Adipocyte (in vitro differentiated cells): ENCODE measurements around the gene POLE.

Experiments
- DNase-seq: peaks from one replicate; pipeline ENCODE4 v3.0.0-alpha.2; 2015; ENCODE audit warnings: low read depth
- H3K27me3 ChIP-seq: replicated peaks from 2 replicates; pipeline ENCODE4 v1.7.0; 2013; ENCODE audit warnings: mild to moderate bottlenecking, low read length, moderate library complexity; ENCODE audit not compliant: control insufficient read depth, insufficient read depth
- H3K36me3 ChIP-seq: 2 replicates; pipeline ENCODE4 v1.7.0; 2013; ENCODE audit warnings: low read length, mild to moderate bottlenecking, moderate library complexity; ENCODE audit not compliant: control insufficient read depth, insufficient read depth, severe bottlenecking
- H3K4me1 ChIP-seq: 2 replicates; pipeline ENCODE4 v1.7.0; 2013; ENCODE audit warnings: mild to moderate bottlenecking, low read length, moderate library complexity; ENCODE audit not compliant: control insufficient read depth, insufficient read depth
- H3K4me3 ChIP-seq: 2 replicates; pipeline ENCODE4 v1.7.0; 2013; ENCODE audit warnings: mild to moderate bottlenecking, low read length, moderate library complexity
- H3K9ac ChIP-seq: 2 replicates; pipeline ENCODE4 v1.7.0; 2013; ENCODE audit warnings: mild to moderate bottlenecking, low read length, moderate library complexity
- H3K9me3 ChIP-seq: 2 replicates; pipeline ENCODE4 v1.7.0; 2013; ENCODE audit warnings: mild to moderate bottlenecking, low read length, moderate library complexity; ENCODE audit not compliant: control insufficient read depth

Gene POLE

DNA sequence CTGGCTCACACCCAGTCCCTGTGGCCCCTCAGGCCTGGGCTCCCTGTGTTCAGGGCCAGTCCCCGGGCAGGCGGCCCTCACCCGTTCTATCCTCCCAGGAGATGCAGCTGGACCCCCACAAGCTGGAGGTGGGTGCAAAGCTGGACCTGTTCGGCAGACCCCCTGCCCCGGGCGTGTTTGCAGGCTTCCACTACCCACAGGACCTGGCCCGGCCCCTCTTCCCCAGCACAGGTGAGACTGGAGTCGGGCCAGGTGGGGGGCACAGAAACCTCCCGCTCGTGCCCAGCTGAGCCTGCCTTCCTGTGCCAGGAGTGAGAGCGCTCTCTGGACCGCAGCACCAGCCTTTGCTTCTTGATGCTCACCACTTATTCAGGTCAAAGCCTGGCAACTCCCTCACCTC is 110.4 kb downstream of the POLE start:
- Histone ChIP-seq H3K9me3 (no peaks in the 10 kb centered on the region), H3K9ac (no peak overlapping the region), H3K27me3 (no peaks in the 10 kb centered on the region), H3K36me3 (peaks cover 8% of the 10 kb centered on the region), H3K4me3 (no peak overlapping the region), H3K4me1 (no peaks in the 10 kb centered on the region)
- DNase-seq: no peak

DNA sequence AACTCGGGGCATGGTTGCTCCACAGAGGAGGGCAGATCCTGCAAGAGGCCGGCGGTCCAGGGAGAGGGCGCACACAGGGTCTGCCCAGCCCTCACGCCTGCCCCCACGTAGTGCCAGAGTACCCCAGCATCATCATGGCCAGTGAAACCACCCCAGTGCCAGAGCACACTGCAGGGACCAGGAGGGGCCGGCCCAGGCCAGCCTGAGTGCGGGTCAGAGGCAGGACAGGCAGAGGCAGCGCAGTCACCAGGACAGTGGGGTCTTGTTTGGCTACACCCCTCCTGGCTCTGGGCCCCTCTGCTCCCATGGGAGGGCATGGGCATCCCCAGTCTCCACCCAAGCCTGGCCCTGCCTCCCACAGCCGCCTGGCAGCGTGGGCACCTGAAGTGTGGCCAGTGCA is 111.5 kb downstream of the POLE start:
- Histone ChIP-seq H3K27me3 (no peaks in the 10 kb centered on the region), H3K36me3 (peaks cover 2% of the 10 kb centered on the region), H3K4me1 (no peaks in the 10 kb centered on the region), H3K4me3 (no peak overlapping the region), H3K9ac (no peak overlapping the region), H3K9me3 (no peaks in the 10 kb centered on the region)
- no peak for DNase-seq

- no peak for DNase-seq
- Histone ChIP-seq H3K27me3 (no peaks in the 10 kb centered on the region), H3K9ac (no peak overlapping the region), H3K4me1 (no peaks in the 10 kb centered on the region), H3K4me3 (no peak overlapping the region), H3K9me3 (no peaks in the 10 kb centered on the region), H3K36me3 (peaks cover 2% of the 10 kb centered on the region)
These were observed 112.7 kb downstream of the POLE start for GRCh38 chr12:132574271-132574996.
